Vagina (tissue), 2 donors: ENCODE measurements around the gene IER5L. TPM values are rescaled to one million over a fixed set of nuclear protein-coding genes. Genes with fewer than 3 reads are reported as not detected.
"Not testable (repeated sequence)": the region's sequence is repeated elsewhere in the genome, so short reads cannot be mapped to it uniquely, and the experiment has no call there.

Experiments used
- DNase-seq, 2 donors: peaks; one replicate each; pipeline ENCODE4 v3.0.0-alpha.2; 2017; ENCODE audit errors: extremely low spot score in 2 of 2
- H3K27ac ChIP-seq: fragments of 200-600 bp; sonication (generic); one replicate; pipeline ENCODE4 v1.5.1; 2019
- H3K27me3 ChIP-seq: fragments of 200-600 bp; sonication (generic); one replicate; pipeline ENCODE4 v1.5.1; 2019
- H3K36me3 ChIP-seq, 2 donors: fragments of 200-600 bp; sonication (generic); one replicate each; pipeline ENCODE4 v1.5.1; 2017 to 2019
- H3K4me1 ChIP-seq: fragments of 200-600 bp; sonication (generic); one replicate; pipeline ENCODE4 v1.5.1; 2019
- H3K4me3 ChIP-seq, 2 donors: fragments of 200-600 bp; sonication (generic); 1 replicate in 1 of 2; 2 replicates in 1 of 2; pipeline ENCODE4 v1.5.1; 2016 to 2019
- H3K9me3 ChIP-seq: fragments of 200-600 bp; sonication (generic); one replicate; pipeline ENCODE4 v1.5.1; 2019
- POLR2A ChIP-seq, 2 donors: fragments of 450-650 bp; IDR thresholded peaks; one replicate each; pipeline ENCODE4 v1.6.1; 2017; ENCODE audit warnings: antibody characterized with exemption in 2 of 2, mild to moderate bottlenecking in 2 of 2, moderate library complexity in 2 of 2
- POLR2AphosphoS5 ChIP-seq, 2 donors: sonication (generic); formaldehyde crosslinking; IDR thresholded peaks; one replicate each; pipeline ENCODE4 v1.9.0; 2017; ENCODE audit warnings: antibody characterized with exemption in 2 of 2, mild to moderate bottlenecking in 2 of 2, low read depth in 1 of 2; ENCODE audit not compliant: insufficient read depth in 1 of 2
- intact Hi-C: fragments of 100-400 bp; cut with DNase I; formaldehyde crosslinking; loops from one replicate; pipeline ENCODE4 v1.15.1; 2023
- total RNA-seq: library from RNA; depleted of rRNA; stranded (reverse); fragments of >200 nt; gene quantifications from one replicate; pipeline ENCODE4 v1.2.3, GENCODE V29; 2016
- TF ChIP-seq, protein P1 (sequence below), 3 experiments: fragments of 450-650 bp in 2 of 3; fragments of 200-600 bp in 1 of 3; sonication (generic) in 1 of 3; IDR thresholded peaks; one replicate each; pipeline ENCODE4 v1.5.1; 2017 to 2019; ENCODE audit warnings: antibody characterized with exemption in 3 of 3, mild to moderate bottlenecking in 2 of 3, moderate library complexity in 2 of 3

Gene IER5L
- total RNA-seq, 1 donor from 2014 or later, result 34.4 TPM

DNA sequence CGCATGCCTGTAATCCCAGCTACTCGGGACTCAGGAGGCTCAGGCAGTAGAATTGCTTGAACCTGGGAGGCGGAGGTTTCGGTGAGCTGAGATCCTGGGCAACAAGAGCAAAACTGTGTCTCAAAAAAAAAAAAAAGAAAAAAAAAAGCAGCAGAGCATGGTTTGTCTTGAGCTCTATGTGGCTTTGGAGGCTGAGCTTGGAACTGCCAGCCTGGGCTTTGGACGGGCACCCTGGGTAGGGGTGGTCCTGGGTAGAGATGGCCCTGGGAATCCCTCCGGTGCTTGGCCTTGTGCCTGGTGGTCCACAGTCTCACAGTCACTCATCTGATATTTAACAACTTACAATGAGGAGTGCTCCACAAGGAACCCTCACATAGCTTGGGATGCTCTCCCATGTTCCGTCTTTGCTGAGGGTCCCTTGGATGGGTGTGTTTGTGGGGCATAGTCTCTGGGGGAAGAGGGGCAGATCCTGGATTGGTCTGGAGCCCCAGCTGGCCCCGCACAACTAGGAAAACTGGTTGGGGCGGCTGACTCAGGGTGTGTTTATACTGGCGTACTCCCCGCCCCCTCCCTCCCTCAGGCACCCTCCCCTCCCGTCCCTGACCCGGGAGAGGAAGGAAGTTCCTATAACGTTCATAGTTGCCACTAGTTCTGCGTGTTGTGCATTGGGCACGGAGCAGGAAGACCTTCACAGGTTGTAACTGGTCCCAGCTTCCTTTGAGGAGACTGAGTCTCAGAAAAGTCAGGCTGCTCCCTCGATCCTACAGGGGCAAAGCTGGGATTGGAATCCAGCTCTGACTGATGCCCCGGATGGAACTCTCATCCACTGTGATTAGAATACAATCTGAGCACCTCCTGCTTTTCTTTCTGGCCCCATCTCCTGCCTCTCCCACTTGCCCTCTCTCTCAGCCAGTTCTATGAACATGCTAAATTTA, 11.2 kb downstream of the IER5L start:
- H3K27ac ChIP-seq, result peak overlapping the region; percentile 91
- no peaks in the 10 kb centered on the region for H3K27me3 ChIP-seq
- intact Hi-C loops, result no loop called here
- no peak for DNase-seq
- H3K4me3 ChIP-seq, result peak overlapping the region; percentile 5 to 22
- peaks cover 51% of the 10 kb centered on the region for H3K4me1 ChIP-seq
- H3K36me3 ChIP-seq, result no peaks in the 10 kb centered on the region
- TF ChIP-seq POLR2AphosphoS5 (IDR thresholded peaks at IDR 0.05; ENCODE audit: insufficient read depth in 1 of 2, low read depth in 1 of 2) (peak in 1 of 2 donors; percentile 59), POLR2A (IDR thresholded peaks at IDR 0.05) (no peak)
- H3K9me3 ChIP-seq, result no peaks in the 10 kb centered on the region

DNA sequence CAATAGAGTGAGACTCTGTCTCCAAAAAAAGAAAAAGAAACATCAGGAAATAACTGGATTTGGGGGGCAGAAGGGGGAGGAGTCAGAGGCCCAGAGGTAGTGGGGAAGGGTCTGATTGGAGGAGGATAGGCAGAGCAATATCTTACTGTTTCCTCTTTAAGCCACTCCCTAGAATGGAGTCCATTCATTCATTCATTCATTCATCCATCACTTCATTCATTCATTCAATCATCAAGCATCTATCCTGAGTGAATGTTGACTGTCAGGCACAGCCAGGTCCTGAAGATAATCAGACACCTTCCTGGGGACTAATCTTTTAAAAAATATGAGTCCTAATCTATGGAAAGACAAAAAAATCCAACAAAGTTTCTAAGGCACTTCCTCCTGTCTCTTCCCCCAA, 12.9 kb downstream of the IER5L start:
- TF ChIP-seq POLR2A (IDR thresholded peaks at IDR 0.05) (no peak), POLR2AphosphoS5 (IDR thresholded peaks at IDR 0.05; ENCODE audit: insufficient read depth in 1 of 2, low read depth in 1 of 2) (no peak)
- TF ChIP-seq, protein P1, sequence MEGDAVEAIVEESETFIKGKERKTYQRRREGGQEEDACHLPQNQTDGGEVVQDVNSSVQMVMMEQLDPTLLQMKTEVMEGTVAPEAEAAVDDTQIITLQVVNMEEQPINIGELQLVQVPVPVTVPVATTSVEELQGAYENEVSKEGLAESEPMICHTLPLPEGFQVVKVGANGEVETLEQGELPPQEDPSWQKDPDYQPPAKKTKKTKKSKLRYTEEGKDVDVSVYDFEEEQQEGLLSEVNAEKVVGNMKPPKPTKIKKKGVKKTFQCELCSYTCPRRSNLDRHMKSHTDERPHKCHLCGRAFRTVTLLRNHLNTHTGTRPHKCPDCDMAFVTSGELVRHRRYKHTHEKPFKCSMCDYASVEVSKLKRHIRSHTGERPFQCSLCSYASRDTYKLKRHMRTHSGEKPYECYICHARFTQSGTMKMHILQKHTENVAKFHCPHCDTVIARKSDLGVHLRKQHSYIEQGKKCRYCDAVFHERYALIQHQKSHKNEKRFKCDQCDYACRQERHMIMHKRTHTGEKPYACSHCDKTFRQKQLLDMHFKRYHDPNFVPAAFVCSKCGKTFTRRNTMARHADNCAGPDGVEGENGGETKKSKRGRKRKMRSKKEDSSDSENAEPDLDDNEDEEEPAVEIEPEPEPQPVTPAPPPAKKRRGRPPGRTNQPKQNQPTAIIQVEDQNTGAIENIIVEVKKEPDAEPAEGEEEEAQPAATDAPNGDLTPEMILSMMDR (IDR thresholded peaks at IDR 0.05), result no peak
- H3K4me1 ChIP-seq, result peaks cover 51% of the 10 kb centered on the region

GRCh38 chr9:129164246-129164930, 13.7 kb downstream of the IER5L start:
- TF ChIP-seq, protein P1 (IDR thresholded peaks at IDR 0.05), result no peak
- TF ChIP-seq POLR2A (IDR thresholded peaks at IDR 0.05), result no peak
- TF ChIP-seq POLR2AphosphoS5 (IDR thresholded peaks at IDR 0.05; ENCODE audit: insufficient read depth in 1 of 2, low read depth in 1 of 2), result peak in 1 of 2 donors; percentile 73
- no peaks in the 10 kb centered on the region for H3K9me3 ChIP-seq
- no peaks in the 10 kb centered on the region for H3K27me3 ChIP-seq
- DNase-seq, result no peak
- H3K36me3 ChIP-seq, result no peaks in the 10 kb centered on the region
- intact Hi-C loops, result no loop called here
- peaks cover 51% of the 10 kb centered on the region for H3K4me1 ChIP-seq
- peak overlapping the region; percentile 91 for H3K27ac ChIP-seq
- no peak overlapping the region for H3K4me3 ChIP-seq

More for the DNA sequence above, 12.9 kb downstream of the IER5L start:
- Histone ChIP-seq H3K9me3 (no peaks in the 10 kb centered on the region), H3K36me3 (no peaks in the 10 kb centered on the region), H3K4me3 (no peak overlapping the region), H3K27ac (peak overlapping the region; percentile 91), H3K27me3 (no peaks in the 10 kb centered on the region)
- intact Hi-C loops, result no loop called here
- DNase-seq, result no peak

GRCh38 chr9:129163753-129164152, 14.3 kb downstream of the IER5L start:
- intact Hi-C loops, result no loop called here
- TF ChIP-seq, protein P1 (IDR thresholded peaks at IDR 0.05), result no peak
- TF ChIP-seq POLR2A (IDR thresholded peaks at IDR 0.05), result no peak
- TF ChIP-seq POLR2AphosphoS5 (IDR thresholded peaks at IDR 0.05; ENCODE audit: insufficient read depth in 1 of 2, low read depth in 1 of 2), result no peak
- peak overlapping the region; percentile 91 for H3K27ac ChIP-seq
- DNase-seq, result no peak
- no peak overlapping the region for H3K4me3 ChIP-seq
- no peaks in the 10 kb centered on the region for H3K36me3 ChIP-seq
- no peaks in the 10 kb centered on the region for H3K27me3 ChIP-seq
- peaks cover 51% of the 10 kb centered on the region for H3K4me1 ChIP-seq
- H3K9me3 ChIP-seq, result no peaks in the 10 kb centered on the region

DNA sequence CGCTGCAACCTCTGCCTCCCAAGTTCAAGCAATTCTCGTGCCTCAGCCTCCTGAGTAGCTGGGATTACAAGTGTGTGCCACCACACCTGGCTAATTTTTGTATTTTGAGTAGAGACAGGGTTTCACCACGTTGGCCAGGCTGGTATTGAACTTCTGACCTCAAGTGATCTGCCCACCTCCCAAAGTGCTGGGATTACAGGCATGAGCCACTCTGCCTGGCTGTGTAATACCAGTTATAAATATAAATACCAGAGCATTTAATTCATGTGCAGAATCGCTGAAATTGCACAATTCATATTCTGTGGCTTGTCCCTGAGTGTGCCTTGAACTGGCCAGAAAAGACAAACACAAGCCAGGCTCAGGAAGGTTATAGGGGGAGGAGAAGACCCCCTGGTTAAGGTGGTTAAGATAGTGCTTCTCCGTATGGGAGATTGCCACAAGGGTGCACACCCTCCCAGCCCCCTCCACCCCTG, 14.8 kb downstream of the IER5L start:
- H3K27me3 ChIP-seq, H3K36me3 ChIP-seq, H3K4me3 ChIP-seq, H3K9me3 ChIP-seq, intact Hi-C loops, DNase-seq: not testable (repeated sequence)
- Histone ChIP-seq H3K4me1 (peaks cover 47% of the 10 kb centered on the region), H3K27ac (peak overlapping the region; percentile 91)
